ENCODE data around the gene CREB5.

DNA sequence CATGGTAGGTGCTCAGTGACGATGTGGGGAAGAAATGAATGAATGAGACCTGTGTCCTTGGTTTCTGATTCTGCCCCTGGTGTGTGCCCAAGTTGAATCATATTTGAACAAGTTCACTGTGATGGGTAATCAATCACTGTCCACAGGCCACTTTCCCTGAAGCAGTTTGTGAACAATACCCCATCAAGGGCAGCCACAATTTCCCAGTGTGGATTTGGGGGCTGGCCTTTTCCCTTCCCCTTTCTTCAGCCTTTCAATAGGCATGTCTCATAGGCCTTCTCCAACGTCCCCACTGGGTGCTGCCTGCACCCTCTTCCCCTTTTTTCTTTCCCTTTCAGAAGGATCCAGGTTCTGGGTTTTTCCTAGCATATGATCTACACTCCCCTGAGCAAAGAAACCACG lies 64.7 kb downstream of the CREB5 start:
- TF ChIP-seq, protein P1, sequence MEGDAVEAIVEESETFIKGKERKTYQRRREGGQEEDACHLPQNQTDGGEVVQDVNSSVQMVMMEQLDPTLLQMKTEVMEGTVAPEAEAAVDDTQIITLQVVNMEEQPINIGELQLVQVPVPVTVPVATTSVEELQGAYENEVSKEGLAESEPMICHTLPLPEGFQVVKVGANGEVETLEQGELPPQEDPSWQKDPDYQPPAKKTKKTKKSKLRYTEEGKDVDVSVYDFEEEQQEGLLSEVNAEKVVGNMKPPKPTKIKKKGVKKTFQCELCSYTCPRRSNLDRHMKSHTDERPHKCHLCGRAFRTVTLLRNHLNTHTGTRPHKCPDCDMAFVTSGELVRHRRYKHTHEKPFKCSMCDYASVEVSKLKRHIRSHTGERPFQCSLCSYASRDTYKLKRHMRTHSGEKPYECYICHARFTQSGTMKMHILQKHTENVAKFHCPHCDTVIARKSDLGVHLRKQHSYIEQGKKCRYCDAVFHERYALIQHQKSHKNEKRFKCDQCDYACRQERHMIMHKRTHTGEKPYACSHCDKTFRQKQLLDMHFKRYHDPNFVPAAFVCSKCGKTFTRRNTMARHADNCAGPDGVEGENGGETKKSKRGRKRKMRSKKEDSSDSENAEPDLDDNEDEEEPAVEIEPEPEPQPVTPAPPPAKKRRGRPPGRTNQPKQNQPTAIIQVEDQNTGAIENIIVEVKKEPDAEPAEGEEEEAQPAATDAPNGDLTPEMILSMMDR (conservative IDR thresholded peaks at IDR 0.05), result no peak
- no peak for TF ChIP-seq EZH2 (IDR thresholded peaks at IDR 0.05; ENCODE audit: low read depth)
